Neural progenitor cell (in vitro differentiated cells): ENCODE measurements around the gene EPHX1.

Experiments
- EZH2 ChIP-seq: fragments of 200-600 bp; sonication (generic); IDR thresholded peaks from 2 replicates; pipeline ENCODE4 v1.6.1; 2017; ENCODE audit warnings: antibody characterized with exemption, mild to moderate bottlenecking, moderate library complexity
- EZH2phosphoT487 ChIP-seq: fragments of 200-600 bp; sonication (generic); IDR thresholded peaks from 2 replicates; pipeline ENCODE4 v1.6.1; 2017; ENCODE audit warnings: antibody characterized with exemption
- TF ChIP-seq, protein P1 (sequence below): fragments of 200-600 bp; sonication (generic); IDR thresholded peaks from 2 replicates; pipeline ENCODE4 v1.5.1; 2017; ENCODE audit warnings: antibody characterized with exemption, mild to moderate bottlenecking

DNA sequence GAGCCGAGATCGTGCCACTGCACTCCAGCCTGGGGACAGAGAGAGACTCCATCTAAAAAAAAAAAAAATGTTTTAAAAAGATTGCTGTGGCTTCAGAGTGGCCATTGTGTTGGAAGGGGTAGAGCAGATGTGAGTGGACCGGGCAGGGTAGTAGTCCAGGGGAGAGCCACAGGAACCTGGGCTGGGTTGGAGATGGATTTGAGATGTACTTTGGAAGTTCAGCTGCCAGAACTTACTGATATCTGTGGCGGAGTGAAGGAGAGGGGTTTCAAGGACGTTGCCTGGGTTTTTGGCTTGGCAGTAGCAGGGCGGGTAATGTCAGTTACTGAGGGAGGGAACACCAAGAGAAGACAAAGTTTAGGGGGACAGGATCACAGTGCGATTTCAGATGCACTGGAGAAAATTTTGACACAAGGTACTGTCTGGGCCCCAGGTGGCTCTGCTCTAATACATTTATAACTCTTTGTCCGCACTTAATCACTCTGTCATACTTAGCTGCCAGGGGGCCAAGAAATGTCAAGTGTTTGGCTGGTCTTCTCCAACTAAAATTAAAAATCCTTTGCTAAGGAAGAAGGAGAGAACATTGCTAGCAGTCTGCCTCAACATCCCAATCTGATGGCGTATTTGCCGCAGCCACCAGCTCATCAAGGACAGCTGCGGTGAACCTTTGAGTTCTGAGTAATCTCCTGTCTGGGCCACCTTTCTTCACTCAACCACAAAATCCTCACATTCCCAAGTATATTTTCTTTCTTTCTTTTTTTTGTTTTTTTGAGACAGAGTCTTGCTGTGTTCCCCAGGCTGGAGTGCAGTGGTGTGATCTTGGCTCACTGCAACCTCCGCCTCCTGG lies 9.6 kb downstream of the EPHX1 start:
- TF ChIP-seq, protein P1, sequence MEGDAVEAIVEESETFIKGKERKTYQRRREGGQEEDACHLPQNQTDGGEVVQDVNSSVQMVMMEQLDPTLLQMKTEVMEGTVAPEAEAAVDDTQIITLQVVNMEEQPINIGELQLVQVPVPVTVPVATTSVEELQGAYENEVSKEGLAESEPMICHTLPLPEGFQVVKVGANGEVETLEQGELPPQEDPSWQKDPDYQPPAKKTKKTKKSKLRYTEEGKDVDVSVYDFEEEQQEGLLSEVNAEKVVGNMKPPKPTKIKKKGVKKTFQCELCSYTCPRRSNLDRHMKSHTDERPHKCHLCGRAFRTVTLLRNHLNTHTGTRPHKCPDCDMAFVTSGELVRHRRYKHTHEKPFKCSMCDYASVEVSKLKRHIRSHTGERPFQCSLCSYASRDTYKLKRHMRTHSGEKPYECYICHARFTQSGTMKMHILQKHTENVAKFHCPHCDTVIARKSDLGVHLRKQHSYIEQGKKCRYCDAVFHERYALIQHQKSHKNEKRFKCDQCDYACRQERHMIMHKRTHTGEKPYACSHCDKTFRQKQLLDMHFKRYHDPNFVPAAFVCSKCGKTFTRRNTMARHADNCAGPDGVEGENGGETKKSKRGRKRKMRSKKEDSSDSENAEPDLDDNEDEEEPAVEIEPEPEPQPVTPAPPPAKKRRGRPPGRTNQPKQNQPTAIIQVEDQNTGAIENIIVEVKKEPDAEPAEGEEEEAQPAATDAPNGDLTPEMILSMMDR: no peak
- no peak for TF ChIP-seq EZH2phosphoT487
- TF ChIP-seq EZH2: no peak
